AG04449 (cell line): ENCODE measurements around the gene MAVS.
A peak's percentile ranks its signal among the peaks of the same experiment; 100 is the strongest.
"Not testable (repeated sequence)": the region's sequence is repeated elsewhere in the genome, so short reads cannot be mapped to it uniquely, and the experiment has no call there.

ENCODE experiments used
- CTCF ChIA-PET: fragments of 350-600 bp; formaldehyde crosslinking; extraction: SDS; loops from one replicate; lab custom pipeline; 2021; ENCODE audit warnings: antibody characterized with exemption; lab: Yijun Ruan, JAX
- POLR2A ChIA-PET: fragments of 400-600, 350-600 bp; formaldehyde crosslinking; extraction: SDS; loops from one replicate; lab custom pipeline; 2020; ENCODE audit warnings: antibody characterized with exemption, inconsistent platforms; lab: Yijun Ruan, JAX
- DNase-seq: peaks from one replicate; pipeline ENCODE4 v3.0.0-alpha.2; 2010; ENCODE audit warnings: low read depth, low spot score
- H3K4me3 ChIP-seq: 2 replicates; pipeline ENCODE4 v1.5.1; 2011; ENCODE audit warnings: low read depth, mild to moderate bottlenecking, control low read depth, low read length
- TF ChIP-seq, protein P1 (sequence below): IDR thresholded peaks from one replicate; pipeline ENCODE4 v1.5.1; 2011; ENCODE audit warnings: mild to moderate bottlenecking, moderate library complexity, low read length, control low read depth, inconsistent platforms; ENCODE audit not compliant: insufficient read depth; ENCODE audit errors: missing control alignments

The MAVS gene

DNA sequence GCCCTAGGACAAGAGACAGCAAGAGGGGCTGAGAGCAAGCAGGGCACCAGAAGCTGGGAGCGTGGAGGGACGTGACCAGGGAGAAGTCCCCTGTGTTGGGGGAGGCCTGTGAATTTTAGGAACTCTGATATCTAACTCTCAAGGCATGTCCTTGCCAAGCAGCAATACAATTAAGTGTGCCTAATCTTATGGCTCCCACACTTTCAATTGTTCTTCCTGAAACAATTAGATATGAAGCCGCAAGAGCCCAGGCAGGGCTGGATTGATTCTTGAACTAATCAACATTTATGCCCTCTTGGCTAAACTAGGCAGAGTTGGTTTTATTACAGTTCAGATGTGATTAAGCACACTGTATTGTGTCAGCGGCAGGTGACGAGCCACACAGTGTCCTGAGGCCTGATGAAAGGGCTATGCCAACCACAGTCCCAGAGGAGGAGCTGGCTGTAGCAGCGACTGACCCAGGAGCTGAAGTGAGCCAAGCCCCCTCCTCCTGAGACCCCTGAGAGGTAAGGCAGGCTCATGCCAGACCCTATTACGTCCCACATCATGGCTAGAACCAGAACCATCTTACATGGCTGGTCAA is 4.2 kb upstream of the MAVS start:
- TF ChIP-seq, protein P1, sequence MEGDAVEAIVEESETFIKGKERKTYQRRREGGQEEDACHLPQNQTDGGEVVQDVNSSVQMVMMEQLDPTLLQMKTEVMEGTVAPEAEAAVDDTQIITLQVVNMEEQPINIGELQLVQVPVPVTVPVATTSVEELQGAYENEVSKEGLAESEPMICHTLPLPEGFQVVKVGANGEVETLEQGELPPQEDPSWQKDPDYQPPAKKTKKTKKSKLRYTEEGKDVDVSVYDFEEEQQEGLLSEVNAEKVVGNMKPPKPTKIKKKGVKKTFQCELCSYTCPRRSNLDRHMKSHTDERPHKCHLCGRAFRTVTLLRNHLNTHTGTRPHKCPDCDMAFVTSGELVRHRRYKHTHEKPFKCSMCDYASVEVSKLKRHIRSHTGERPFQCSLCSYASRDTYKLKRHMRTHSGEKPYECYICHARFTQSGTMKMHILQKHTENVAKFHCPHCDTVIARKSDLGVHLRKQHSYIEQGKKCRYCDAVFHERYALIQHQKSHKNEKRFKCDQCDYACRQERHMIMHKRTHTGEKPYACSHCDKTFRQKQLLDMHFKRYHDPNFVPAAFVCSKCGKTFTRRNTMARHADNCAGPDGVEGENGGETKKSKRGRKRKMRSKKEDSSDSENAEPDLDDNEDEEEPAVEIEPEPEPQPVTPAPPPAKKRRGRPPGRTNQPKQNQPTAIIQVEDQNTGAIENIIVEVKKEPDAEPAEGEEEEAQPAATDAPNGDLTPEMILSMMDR = no peak
- DNase-seq = no peak
- ChIA-PET POLR2A (no interaction called here), CTCF (interaction anchor here (0.6 to 3.9 kb wide), 5 partner anchors 11 to 90 kb away, joined by 3 to 20 read pairs (median 3); partner anchors contain the start of genes CENPB and SPEF1)
- no peak overlapping the region for H3K4me3 ChIP-seq

DNA sequence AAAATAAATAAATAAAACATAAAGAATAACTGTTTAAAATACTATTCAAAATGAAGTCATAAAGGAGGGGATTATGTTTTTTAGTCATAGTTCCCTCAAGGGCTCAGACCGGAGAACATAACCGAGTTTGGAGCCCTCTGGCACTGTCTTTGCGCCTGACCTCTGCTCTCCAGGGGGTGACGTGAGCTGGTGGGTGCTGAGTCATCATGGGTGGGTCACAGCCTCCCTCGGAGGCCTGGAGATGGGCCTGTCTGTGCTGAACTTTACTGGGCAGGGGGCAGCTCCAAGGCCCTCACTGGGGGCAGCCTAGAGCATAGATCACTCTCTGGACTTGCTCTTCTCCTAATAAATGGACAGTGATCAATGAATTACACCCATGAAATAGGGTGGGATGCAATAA is 3.1 kb upstream of the MAVS start:
- no peak overlapping the region for H3K4me3 ChIP-seq
- ChIA-PET CTCF (interaction anchor here (0.6 to 3.9 kb wide), 10 partner anchors 8 to 162 kb away, joined by 3 to 20 read pairs (median 3); partner anchors contain the start of genes CENPB and SPEF1), POLR2A (interaction anchor here (1.4 kb wide), 1 partner anchor 24 kb away, joined by 4 read pairs; no protein-coding TSS in a partner anchor)
- TF ChIP-seq, protein P1 = no peak
- no peak for DNase-seq

DNA sequence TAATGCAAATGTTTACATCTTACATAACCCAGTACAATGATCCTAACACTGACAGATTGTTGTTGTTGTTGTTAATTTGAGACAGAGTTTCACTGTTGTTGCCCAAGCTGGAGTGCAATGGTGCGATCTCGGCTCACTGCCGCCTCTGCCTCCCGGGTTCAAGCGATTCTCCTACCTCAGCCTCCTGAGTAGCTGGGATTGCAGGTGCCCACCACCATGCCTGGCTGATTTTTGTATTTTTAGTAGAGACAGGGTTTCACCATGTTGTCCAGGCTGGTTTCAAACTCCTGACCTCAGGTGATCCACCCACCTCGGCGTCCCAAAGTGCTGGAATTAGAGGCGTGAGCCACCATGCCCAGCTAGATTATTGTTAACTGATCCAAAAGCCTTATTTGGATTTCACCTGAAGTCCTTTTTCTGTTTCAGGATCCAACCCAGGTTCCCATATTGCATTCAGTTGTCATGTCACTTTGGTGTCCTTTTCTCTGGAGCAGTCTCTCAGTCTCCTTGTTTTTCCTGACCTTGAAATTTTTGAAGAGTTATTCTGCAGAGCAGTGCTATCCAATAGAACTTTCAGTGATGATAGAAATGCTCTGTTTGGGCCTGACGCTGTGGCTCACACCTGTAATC is 2.5 kb upstream of the MAVS start:
- DNase-seq, H3K4me3 ChIP-seq: not testable (repeated sequence)
- ChIA-PET CTCF (interaction anchor here (1.1 to 3.9 kb wide), 8 partner anchors 7 to 117 kb away, joined by 3 to 20 read pairs (median 4); partner anchors contain the start of genes AP5S1, CENPB and SPEF1), POLR2A (interaction anchor here (1.4 kb wide), 1 partner anchor 23 kb away, joined by 4 read pairs; no protein-coding TSS in a partner anchor)

DNA sequence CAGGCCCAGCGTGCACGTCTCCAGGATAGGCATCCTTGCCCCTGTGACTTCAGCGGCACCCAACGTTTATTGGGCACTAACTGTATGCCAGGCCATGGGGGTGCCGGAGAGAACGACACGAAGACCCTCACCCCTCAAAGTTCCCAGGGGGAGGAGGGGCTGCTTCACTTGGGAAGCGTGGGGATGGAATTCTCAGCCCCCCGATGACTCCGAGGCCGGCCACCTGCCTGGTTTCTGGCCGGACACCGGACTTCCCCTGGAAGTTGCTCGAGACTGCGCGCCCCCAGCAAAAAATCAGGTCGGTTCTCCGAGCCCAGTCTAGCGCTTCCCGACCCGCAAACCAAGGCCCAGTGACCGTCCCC is 275 bp upstream of the MAVS start:
- CTCF ChIA-PET = interaction anchor here (1.3 kb wide), 1 partner anchor 28 kb away, joined by 6 read pairs; no protein-coding TSS in a partner anchor
- POLR2A ChIA-PET = no interaction called here
- TF ChIP-seq, protein P1 = no peak
- peak overlapping the region; percentile 88 for H3K4me3 ChIP-seq
- DNase-seq = no peak

DNA sequence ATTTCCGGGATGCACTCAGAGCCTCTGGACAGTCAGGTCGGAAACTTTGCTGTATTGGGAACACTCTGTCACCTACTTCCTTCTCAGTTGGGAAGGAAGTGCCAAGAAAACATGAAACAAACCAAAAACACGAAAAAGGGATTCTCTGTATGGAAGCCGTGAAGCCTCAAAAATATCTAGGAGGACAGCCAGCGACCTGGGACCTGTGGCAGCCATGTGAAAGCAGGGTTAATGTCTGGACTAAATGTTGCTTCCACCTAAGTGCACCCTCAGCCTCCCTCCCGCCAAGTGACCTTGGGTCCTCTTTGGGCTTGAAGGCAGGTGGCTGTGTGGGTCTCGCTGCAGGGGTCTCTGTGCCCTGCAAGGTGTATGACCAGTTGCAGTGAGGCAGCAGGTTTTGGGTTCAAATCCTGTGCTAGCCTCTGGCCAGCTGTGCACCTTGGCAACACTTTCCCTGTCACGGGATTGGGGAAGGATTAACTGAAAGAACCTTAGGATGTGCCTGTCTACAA is 851 bp downstream of the MAVS start:
- ChIA-PET POLR2A (no interaction called here), CTCF (interaction anchor here (1.7 kb wide), 1 partner anchor 11 kb away, joined by 5 read pairs; no protein-coding TSS in a partner anchor)
- peak overlapping the region; percentile 88 for H3K4me3 ChIP-seq
- DNase-seq = no peak
- TF ChIP-seq, protein P1 = no peak

DNA sequence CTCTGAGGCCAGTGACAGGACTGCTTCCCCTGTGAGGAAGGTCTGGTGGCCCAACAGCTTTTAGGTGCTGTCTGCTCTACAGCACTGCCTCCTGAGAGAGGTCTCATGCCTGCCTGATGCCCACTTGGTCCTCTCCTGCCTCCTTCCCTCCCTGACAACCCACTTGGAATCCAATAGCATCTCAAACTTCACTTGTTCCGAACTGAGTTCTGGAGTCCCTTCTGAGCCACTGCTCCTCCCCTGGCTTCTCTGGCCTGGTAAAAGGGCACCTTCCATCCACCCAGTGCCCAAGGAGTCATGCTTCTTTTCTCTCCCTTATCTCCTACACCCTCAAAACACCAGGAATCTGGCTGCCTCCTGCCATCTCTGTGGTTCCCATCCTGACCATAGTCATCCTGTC is 1.9 kb downstream of the MAVS start:
- ChIA-PET CTCF (interaction anchor here (1.2 to 2.1 kb wide), 2 partner anchors 30 to 91 kb away, joined by 3 to 7 read pairs; no protein-coding TSS in a partner anchor), POLR2A (no interaction called here)
- DNase-seq = no peak
- H3K4me3 ChIP-seq = no peak overlapping the region; the same call in 1 of the 2 replicates
- TF ChIP-seq, protein P1 = no peak
